CD4-positive, alpha-beta T cell (primary cell): Measurements from ENCODE around the gene FAM98C. TPM values are rescaled to one million over a fixed set of nuclear protein-coding genes. Genes with fewer than 3 reads are reported as not detected.

Experiments
- ATAC-seq: fragments of 200-7000 bp; cut with Tn5 transposase; one replicate; pipeline ENCODE4 v1.10.0; 2022; ENCODE audit warnings: mild to moderate bottlenecking; ENCODE audit not compliant: poor library complexity
- CTCF ChIA-PET: fragments of 350-600 bp; sonication (Branson Sonifier 250); formaldehyde crosslinking; loops from one replicate; lab custom pipeline; 2021; ENCODE audit warnings: antibody characterized with exemption, inconsistent platforms; lab: Charles Lee
- POLR2A ChIA-PET: fragments of 350-600 bp; sonication (Branson Sonifier 250); formaldehyde crosslinking; loops from one replicate; lab custom pipeline; 2021; ENCODE audit warnings: antibody characterized with exemption, inconsistent platforms; lab: Charles Lee
- DNase-seq, 14 experiments: peaks; one replicate each; pipeline ENCODE4 v3.0.0-alpha.2; 2013 to 2020; ENCODE audit warnings: mixed read lengths in 2 of 14
- H3K27ac ChIP-seq, 2 donors: one replicate each; pipeline versions ENCODE4 v1.5.1 to v1.7.0; 2013; ENCODE audit warnings: low read length in 2 of 2, low read depth in 1 of 2, mild to moderate bottlenecking in 1 of 2
- H3K27me3 ChIP-seq, 2 experiments: 1 replicate in 1 of 2; 2 replicates in 1 of 2; pipeline versions ENCODE4 v1.6.1 to v1.7.0; 2013; ENCODE audit warnings: low read length in 2 of 2, control low read depth in 1 of 2, mild to moderate bottlenecking in 1 of 2, moderate library complexity in 1 of 2; ENCODE audit not compliant: insufficient read depth in 2 of 2, control insufficient read depth in 1 of 2
- H3K36me3 ChIP-seq: one replicate; pipeline ENCODE4 v1.6.1; 2013; ENCODE audit warnings: low read length, control low read depth; ENCODE audit not compliant: insufficient read depth
- H3K4me1 ChIP-seq: one replicate; pipeline ENCODE4 v1.6.1; 2013; ENCODE audit warnings: low read length, control low read depth; ENCODE audit not compliant: insufficient read depth
- H3K4me3 ChIP-seq: one replicate; pipeline ENCODE4 v1.5.1; 2013; ENCODE audit warnings: mild to moderate bottlenecking, low read length, moderate library complexity
- H3K9me3 ChIP-seq, 2 experiments: 1 replicate in 1 of 2; 2 replicates in 1 of 2; pipeline versions ENCODE4 v1.6.1 to v1.7.0; 2013; ENCODE audit warnings: low read length in 2 of 2, mild to moderate bottlenecking in 2 of 2, control low read depth in 1 of 2, moderate library complexity in 1 of 2; ENCODE audit not compliant: control insufficient read depth in 1 of 2, insufficient read depth in 1 of 2
- H3K27ac Mint-ChIP-seq: one replicate; pipeline ENCODE4 v1.8.0; 2020; ENCODE audit warnings: mixed read lengths
- H3K27me3 Mint-ChIP-seq: one replicate; pipeline ENCODE4 v1.8.0; 2021; ENCODE audit warnings: mixed read lengths
- H3K36me3 Mint-ChIP-seq: one replicate; pipeline ENCODE4 v1.8.0; 2021; ENCODE audit warnings: low read depth, mixed read lengths
- H3K4me1 Mint-ChIP-seq: one replicate; pipeline ENCODE4 v1.8.0; 2021; ENCODE audit warnings: low read depth, mixed read lengths
- H3K4me3 Mint-ChIP-seq: one replicate; pipeline ENCODE4 v1.8.0; 2020; ENCODE audit warnings: mild to moderate bottlenecking, mixed read lengths
- H3K9me3 Mint-ChIP-seq: one replicate; pipeline ENCODE4 v1.8.0; 2020; ENCODE audit warnings: mixed read lengths
- CTCF ChIP-seq: fragments of 200-600 bp; IDR thresholded peaks from one replicate; pipeline ENCODE4 v1.8.0; 2022; ENCODE audit warnings: antibody characterized with exemption, mild to moderate bottlenecking
- intact Hi-C, 2 experiments: fragments of 100-400 bp; cut with DNase I in 1 of 2; cut with micrococcal nuclease in 1 of 2; formaldehyde crosslinking; loops; one replicate each; pipeline versions ENCODE4 v1.15.1 to v1.9.0; 2023 to 2025; cut with DNase I, micrococcal nuclease
- total RNA-seq, 174 experiments: library from RNA in 2 of 174; stranded (reverse) in 2 of 174; gene quantifications; one replicate each; pipeline ENCODE4 v1.2.3 and lab custom pipeline; 2021 to 2026

The FAM98C gene
- total RNA-seq, 2 experiments from 2014 or later: 33.2 to 36.1 TPM

- H3K4me3 Mint-ChIP-seq: no peak overlapping the region
- intact Hi-C loops: no loop called here
- no peak for TF ChIP-seq CTCF
- H3K4me3 ChIP-seq: no peak overlapping the region
- ChIA-PET CTCF (no interaction called here), POLR2A (no interaction called here)
- no peaks in the 10 kb centered on the region for H3K36me3 ChIP-seq
- no peaks in the 10 kb centered on the region for H3K4me1 Mint-ChIP-seq
- no peaks in the 10 kb centered on the region for H3K36me3 Mint-ChIP-seq
- peaks cover 3% of the 10 kb centered on the region for H3K9me3 Mint-ChIP-seq
- H3K9me3 ChIP-seq: peaks cover 0 to 8% of the 10 kb centered on the region in 2 experiments
- peaks cover 5% of the 10 kb centered on the region for H3K27me3 Mint-ChIP-seq
- H3K27ac Mint-ChIP-seq: no peak overlapping the region
- ATAC-seq (no peak), DNase-seq (no peak)
- H3K27me3 ChIP-seq: no peaks in the 10 kb centered on the region
- H3K4me1 ChIP-seq: no peaks in the 10 kb centered on the region
- no peak overlapping the region for H3K27ac ChIP-seq
Measured at GRCh38 chr19:38453596-38453995, 50.7 kb downstream of the FAM98C start.

- intact Hi-C loops: no loop called here
- no peaks in the 10 kb centered on the region for H3K4me1 Mint-ChIP-seq
- no peaks in the 10 kb centered on the region for H3K9me3 Mint-ChIP-seq
- no peak overlapping the region for H3K27ac Mint-ChIP-seq
- no peaks in the 10 kb centered on the region for H3K36me3 ChIP-seq
- no peak for ATAC-seq
- no peaks in the 10 kb centered on the region for H3K27me3 ChIP-seq
- DNase-seq: no peak
- H3K36me3 Mint-ChIP-seq: no peaks in the 10 kb centered on the region
- ChIA-PET POLR2A (no interaction called here), CTCF (no interaction called here)
- peaks cover 0 to 8% of the 10 kb centered on the region in 2 experiments for H3K9me3 ChIP-seq
- H3K27me3 Mint-ChIP-seq: peaks cover 7% of the 10 kb centered on the region
- TF ChIP-seq CTCF: no peak
- no peak overlapping the region for H3K27ac ChIP-seq
- no peaks in the 10 kb centered on the region for H3K4me1 ChIP-seq
- H3K4me3 Mint-ChIP-seq: no peak overlapping the region
- no peak overlapping the region for H3K4me3 ChIP-seq
Measured at GRCh38 chr19:38455031-38455430, 52.1 kb downstream of the FAM98C start.

- no peak for ATAC-seq
- Histone ChIP-seq H3K27me3 (no peaks in the 10 kb centered on the region), H3K27ac (no peak overlapping the region), H3K36me3 (no peaks in the 10 kb centered on the region), H3K4me1 (no peaks in the 10 kb centered on the region), H3K9me3 (peaks cover 0 to 12% of the 10 kb centered on the region in 2 experiments), H3K4me3 (no peak overlapping the region)
- ChIA-PET CTCF (no interaction called here), POLR2A (no interaction called here)
- no peak overlapping the region for H3K4me3 Mint-ChIP-seq
- no peak for TF ChIP-seq CTCF
- no peaks in the 10 kb centered on the region for H3K4me1 Mint-ChIP-seq
- H3K27me3 Mint-ChIP-seq: peaks cover 14% of the 10 kb centered on the region
- no peak overlapping the region for H3K27ac Mint-ChIP-seq
- no peaks in the 10 kb centered on the region for H3K36me3 Mint-ChIP-seq
- intact Hi-C loops: no loop called here
- no peak for DNase-seq
- no peaks in the 10 kb centered on the region for H3K9me3 Mint-ChIP-seq
Measured at GRCh38 chr19:38457202-38457601, 54.3 kb downstream of the FAM98C start.
